HEK293 (cell line): ENCODE data around the gene ZKSCAN3.

Experiments
- GLIS2 ChIP-seq: fragments of 450-650 bp; formaldehyde crosslinking; IDR thresholded peaks from 2 replicates; pipeline ENCODE4 v1.5.1; 2016; ENCODE audit warnings: missing biosample characterization, missing genetic modification characterization
- KLF16 ChIP-seq: fragments of 450-650 bp; formaldehyde crosslinking; IDR thresholded peaks from 2 replicates; pipeline ENCODE4 v1.5.1; 2017; ENCODE audit warnings: missing biosample characterization, missing genetic modification characterization
- MEIS1 ChIP-seq: sonication (generic); formaldehyde crosslinking; IDR thresholded peaks from 2 replicates; pipeline ENCODE4 v1.8.1; 2022; ENCODE audit warnings: missing genetic modification reagents, mild to moderate bottlenecking, borderline replicate concordance
- RBAK ChIP-seq: fragments of 450-650 bp; formaldehyde crosslinking; IDR thresholded peaks from 2 replicates; pipeline ENCODE4 v1.5.1; 2016; ENCODE audit warnings: missing biosample characterization, missing genetic modification characterization
- REPIN1 ChIP-seq: fragments of 450-650 bp; formaldehyde crosslinking; IDR thresholded peaks from 2 replicates; pipeline ENCODE4 v1.5.1; 2017; ENCODE audit warnings: missing biosample characterization, missing genetic modification characterization, low read depth
- ZBTB8A ChIP-seq: fragments of 450-650 bp; formaldehyde crosslinking; IDR thresholded peaks from 2 replicates; pipeline ENCODE4 v1.5.1; 2016; ENCODE audit warnings: missing biosample characterization, missing genetic modification characterization
- ZFP41 ChIP-seq: fragments of 450-650 bp; formaldehyde crosslinking; IDR thresholded peaks from 2 replicates; pipeline ENCODE4 v1.5.1; 2016; ENCODE audit warnings: missing biosample characterization, missing genetic modification characterization, borderline replicate concordance
- ZIC2 ChIP-seq: fragments of 450-650 bp; formaldehyde crosslinking; IDR thresholded peaks from 2 replicates; pipeline ENCODE4 v1.5.1; 2016; ENCODE audit warnings: missing biosample characterization, missing genetic modification characterization
- ZNF138 ChIP-seq: fragments of 450-650 bp; formaldehyde crosslinking; IDR thresholded peaks from 2 replicates; pipeline ENCODE4 v1.5.1; 2016; ENCODE audit warnings: missing biosample characterization, missing genetic modification characterization, borderline replicate concordance
- ZNF140 ChIP-seq: fragments of 450-650 bp; formaldehyde crosslinking; IDR thresholded peaks from 2 replicates; pipeline ENCODE4 v1.5.1; 2016; ENCODE audit warnings: missing biosample characterization, missing genetic modification characterization
- ZNF223 ChIP-seq: fragments of 450-650 bp; formaldehyde crosslinking; IDR thresholded peaks from 2 replicates; pipeline ENCODE4 v1.5.1; 2016; ENCODE audit warnings: missing biosample characterization, missing genetic modification characterization
- ZNF248 ChIP-seq: fragments of 450-650 bp; formaldehyde crosslinking; IDR thresholded peaks from 2 replicates; pipeline ENCODE4 v1.5.1; 2017; ENCODE audit warnings: missing biosample characterization, missing genetic modification characterization
- ZNF302 ChIP-seq: fragments of 450-650 bp; formaldehyde crosslinking; IDR thresholded peaks from 2 replicates; pipeline ENCODE4 v1.5.1; 2016; ENCODE audit warnings: missing biosample characterization, missing genetic modification characterization, low read depth
- ZNF311 ChIP-seq: fragments of 450-650 bp; formaldehyde crosslinking; IDR thresholded peaks from 2 replicates; pipeline ENCODE4 v1.5.1; 2017; ENCODE audit warnings: missing biosample characterization, missing genetic modification characterization, borderline replicate concordance
- ZNF394 ChIP-seq: fragments of 450-650 bp; formaldehyde crosslinking; IDR thresholded peaks from 2 replicates; pipeline ENCODE4 v1.5.1; 2016; ENCODE audit warnings: missing biosample characterization, missing genetic modification characterization, mild to moderate bottlenecking, moderate library complexity, borderline replicate concordance
- ZNF548 ChIP-seq: fragments of 450-650 bp; formaldehyde crosslinking; IDR thresholded peaks from 2 replicates; pipeline ENCODE4 v1.5.1; 2016; ENCODE audit warnings: missing biosample characterization, missing genetic modification characterization
- ZNF560 ChIP-seq: fragments of 450-650 bp; formaldehyde crosslinking; IDR thresholded peaks from 2 replicates; pipeline ENCODE4 v1.5.1; 2017; ENCODE audit warnings: missing biosample characterization, missing genetic modification characterization, borderline replicate concordance
- ZNF571 ChIP-seq: fragments of 450-650 bp; formaldehyde crosslinking; IDR thresholded peaks from 2 replicates; pipeline ENCODE4 v1.5.0; 2017; ENCODE audit warnings: missing biosample characterization, missing genetic modification characterization
- ZNF600 ChIP-seq: fragments of 450-650 bp; formaldehyde crosslinking; IDR thresholded peaks from 2 replicates; pipeline ENCODE4 v1.5.1; 2016; ENCODE audit warnings: missing biosample characterization, missing genetic modification characterization
- ZNF626 ChIP-seq: fragments of 450-650 bp; sonication (Bioruptor Pico); formaldehyde crosslinking; IDR thresholded peaks from 2 replicates; pipeline ENCODE4 v1.5.1; 2018; ENCODE audit warnings: missing biosample characterization, missing genetic modification characterization, inconsistent platforms
- ZNF768 ChIP-seq: fragments of 450-650 bp; formaldehyde crosslinking; IDR thresholded peaks from 2 replicates; pipeline ENCODE4 v1.5.1; 2018; ENCODE audit warnings: missing biosample characterization, mild to moderate bottlenecking, missing genetic modification characterization
- ZNF777 ChIP-seq: fragments of 450-650 bp; formaldehyde crosslinking; IDR thresholded peaks from 2 replicates; pipeline ENCODE4 v1.5.1; 2017; ENCODE audit warnings: missing biosample characterization, missing genetic modification characterization, borderline replicate concordance
- ZNF830 ChIP-seq: fragments of 450-650 bp; IDR thresholded peaks from 2 replicates; pipeline ENCODE4 v1.5.0; 2018; ENCODE audit warnings: missing biosample characterization, missing genetic modification characterization, low read depth, mild to moderate bottlenecking, moderate library complexity
- ZXDB ChIP-seq: fragments of 450-650 bp; formaldehyde crosslinking; IDR thresholded peaks from 2 replicates; pipeline ENCODE4 v1.5.1; 2016; ENCODE audit warnings: missing biosample characterization, missing genetic modification characterization
- TF ChIP-seq, protein P1 (sequence below): fragments of 450-650 bp; formaldehyde crosslinking; IDR thresholded peaks from 2 replicates; pipeline ENCODE4 v1.5.1; 2016; ENCODE audit warnings: missing biosample characterization, missing genetic modification characterization
- TF ChIP-seq, protein P2 (sequence below): fragments of 450-650 bp; formaldehyde crosslinking; IDR thresholded peaks from 2 replicates; pipeline ENCODE4 v1.5.1; 2016; ENCODE audit warnings: missing biosample characterization, missing genetic modification characterization, borderline replicate concordance
- TF ChIP-seq, protein P3 (sequence below): fragments of 450-650 bp; formaldehyde crosslinking; IDR thresholded peaks from 2 replicates; pipeline ENCODE4 v1.5.1; 2016; ENCODE audit warnings: missing biosample characterization, missing genetic modification characterization
- TF ChIP-seq, protein P4 (sequence below): fragments of 450-650 bp; formaldehyde crosslinking; IDR thresholded peaks from 2 replicates; pipeline ENCODE4 v1.5.1; 2016; ENCODE audit warnings: missing biosample characterization, missing genetic modification characterization

Gene ZKSCAN3

DNA sequence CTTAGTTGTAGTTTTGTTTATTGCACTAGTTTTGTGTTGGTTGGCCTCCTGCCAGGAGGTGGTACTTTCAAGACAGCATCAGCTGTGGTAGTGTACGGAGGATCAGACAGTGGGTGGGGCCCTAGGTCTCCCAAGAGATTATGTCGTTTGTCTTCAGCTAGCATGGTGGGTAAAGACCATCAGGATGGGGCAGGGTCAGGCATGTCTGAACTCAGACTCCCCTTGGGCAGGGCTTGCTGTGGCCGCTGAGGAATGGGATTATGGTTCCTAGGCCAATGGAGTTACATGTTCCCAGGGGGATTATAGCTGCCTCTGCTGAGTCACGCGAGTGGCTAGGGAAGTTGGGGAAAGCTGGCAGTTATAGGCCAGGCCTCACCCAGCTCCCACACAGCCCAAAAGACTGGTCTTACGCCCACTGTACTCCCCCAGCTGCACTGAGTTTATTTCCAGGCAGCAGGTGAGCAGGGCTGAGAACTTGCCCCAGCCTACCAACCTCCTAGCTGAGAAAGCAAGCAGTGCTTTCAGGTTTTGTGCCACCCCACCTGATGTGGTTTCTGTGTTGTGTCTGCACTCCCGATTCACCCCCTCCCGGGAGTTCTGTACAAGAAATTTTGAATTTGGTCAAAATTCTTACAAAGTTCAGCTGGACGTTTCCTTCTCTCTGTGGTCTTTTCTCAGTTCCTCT, 38.5 kb upstream of the ZKSCAN3 start (continued):
- TF ChIP-seq, protein P1, sequence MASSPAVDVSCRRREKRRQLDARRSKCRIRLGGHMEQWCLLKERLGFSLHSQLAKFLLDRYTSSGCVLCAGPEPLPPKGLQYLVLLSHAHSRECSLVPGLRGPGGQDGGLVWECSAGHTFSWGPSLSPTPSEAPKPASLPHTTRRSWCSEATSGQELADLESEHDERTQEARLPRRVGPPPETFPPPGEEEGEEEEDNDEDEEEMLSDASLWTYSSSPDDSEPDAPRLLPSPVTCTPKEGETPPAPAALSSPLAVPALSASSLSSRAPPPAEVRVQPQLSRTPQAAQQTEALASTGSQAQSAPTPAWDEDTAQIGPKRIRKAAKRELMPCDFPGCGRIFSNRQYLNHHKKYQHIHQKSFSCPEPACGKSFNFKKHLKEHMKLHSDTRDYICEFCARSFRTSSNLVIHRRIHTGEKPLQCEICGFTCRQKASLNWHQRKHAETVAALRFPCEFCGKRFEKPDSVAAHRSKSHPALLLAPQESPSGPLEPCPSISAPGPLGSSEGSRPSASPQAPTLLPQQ, result peak; percentile 74
- TF ChIP-seq ZNF830, result no peak
- TF ChIP-seq ZNF138, result no peak
- no peak for TF ChIP-seq ZXDB
- no peak for TF ChIP-seq ZNF768
- no peak for TF ChIP-seq ZNF548 (tag by site-specific recombination)
- TF ChIP-seq ZNF777 (tag by site-specific recombination), result no peak
- TF ChIP-seq, protein P2, sequence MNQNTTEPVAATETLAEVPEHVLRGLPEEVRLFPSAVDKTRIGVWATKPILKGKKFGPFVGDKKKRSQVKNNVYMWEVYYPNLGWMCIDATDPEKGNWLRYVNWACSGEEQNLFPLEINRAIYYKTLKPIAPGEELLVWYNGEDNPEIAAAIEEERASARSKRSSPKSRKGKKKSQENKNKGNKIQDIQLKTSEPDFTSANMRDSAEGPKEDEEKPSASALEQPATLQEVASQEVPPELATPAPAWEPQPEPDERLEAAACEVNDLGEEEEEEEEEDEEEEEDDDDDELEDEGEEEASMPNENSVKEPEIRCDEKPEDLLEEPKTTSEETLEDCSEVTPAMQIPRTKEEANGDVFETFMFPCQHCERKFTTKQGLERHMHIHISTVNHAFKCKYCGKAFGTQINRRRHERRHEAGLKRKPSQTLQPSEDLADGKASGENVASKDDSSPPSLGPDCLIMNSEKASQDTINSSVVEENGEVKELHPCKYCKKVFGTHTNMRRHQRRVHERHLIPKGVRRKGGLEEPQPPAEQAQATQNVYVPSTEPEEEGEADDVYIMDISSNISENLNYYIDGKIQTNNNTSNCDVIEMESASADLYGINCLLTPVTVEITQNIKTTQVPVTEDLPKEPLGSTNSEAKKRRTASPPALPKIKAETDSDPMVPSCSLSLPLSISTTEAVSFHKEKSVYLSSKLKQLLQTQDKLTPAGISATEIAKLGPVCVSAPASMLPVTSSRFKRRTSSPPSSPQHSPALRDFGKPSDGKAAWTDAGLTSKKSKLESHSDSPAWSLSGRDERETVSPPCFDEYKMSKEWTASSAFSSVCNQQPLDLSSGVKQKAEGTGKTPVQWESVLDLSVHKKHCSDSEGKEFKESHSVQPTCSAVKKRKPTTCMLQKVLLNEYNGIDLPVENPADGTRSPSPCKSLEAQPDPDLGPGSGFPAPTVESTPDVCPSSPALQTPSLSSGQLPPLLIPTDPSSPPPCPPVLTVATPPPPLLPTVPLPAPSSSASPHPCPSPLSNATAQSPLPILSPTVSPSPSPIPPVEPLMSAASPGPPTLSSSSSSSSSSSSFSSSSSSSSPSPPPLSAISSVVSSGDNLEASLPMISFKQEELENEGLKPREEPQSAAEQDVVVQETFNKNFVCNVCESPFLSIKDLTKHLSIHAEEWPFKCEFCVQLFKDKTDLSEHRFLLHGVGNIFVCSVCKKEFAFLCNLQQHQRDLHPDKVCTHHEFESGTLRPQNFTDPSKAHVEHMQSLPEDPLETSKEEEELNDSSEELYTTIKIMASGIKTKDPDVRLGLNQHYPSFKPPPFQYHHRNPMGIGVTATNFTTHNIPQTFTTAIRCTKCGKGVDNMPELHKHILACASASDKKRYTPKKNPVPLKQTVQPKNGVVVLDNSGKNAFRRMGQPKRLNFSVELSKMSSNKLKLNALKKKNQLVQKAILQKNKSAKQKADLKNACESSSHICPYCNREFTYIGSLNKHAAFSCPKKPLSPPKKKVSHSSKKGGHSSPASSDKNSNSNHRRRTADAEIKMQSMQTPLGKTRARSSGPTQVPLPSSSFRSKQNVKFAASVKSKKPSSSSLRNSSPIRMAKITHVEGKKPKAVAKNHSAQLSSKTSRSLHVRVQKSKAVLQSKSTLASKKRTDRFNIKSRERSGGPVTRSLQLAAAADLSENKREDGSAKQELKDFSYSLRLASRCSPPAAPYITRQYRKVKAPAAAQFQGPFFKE, result no peak
- peak; percentile 65 for TF ChIP-seq ZNF600 (tag by site-specific recombination)
- no peak for TF ChIP-seq KLF16 (tag by site-specific recombination)
- TF ChIP-seq GLIS2 (tag by site-specific recombination), result peak; percentile 30; the same call in 1 of the 2 replicates
- TF ChIP-seq REPIN1 (tag by site-specific recombination), result no peak
- TF ChIP-seq ZNF140, result no peak
- TF ChIP-seq ZNF571 (tag by site-specific recombination), result no peak
- no peak for TF ChIP-seq ZNF223
- TF ChIP-seq, protein P3, sequence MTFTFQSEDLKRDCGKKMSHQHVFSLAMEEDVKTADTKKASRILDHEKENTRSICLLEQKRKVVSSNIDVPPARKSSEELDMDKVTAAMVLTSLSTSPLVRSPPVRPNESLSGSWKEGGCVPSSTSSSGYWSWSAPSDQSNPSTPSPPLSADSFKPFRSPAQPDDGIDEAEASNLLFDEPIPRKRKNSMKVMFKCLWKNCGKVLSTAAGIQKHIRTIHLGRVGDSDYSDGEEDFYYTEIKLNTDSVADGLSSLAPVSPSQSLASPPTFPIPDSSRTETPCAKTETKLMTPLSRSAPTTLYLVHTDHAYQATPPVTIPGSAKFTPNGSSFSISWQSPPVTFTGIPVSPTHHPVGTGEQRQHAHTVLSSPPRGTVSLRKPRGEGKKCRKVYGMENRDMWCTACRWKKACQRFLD (tag by site-specific recombination), result no peak
- TF ChIP-seq ZNF302 (tag by site-specific recombination), result no peak
- TF ChIP-seq, protein P4, sequence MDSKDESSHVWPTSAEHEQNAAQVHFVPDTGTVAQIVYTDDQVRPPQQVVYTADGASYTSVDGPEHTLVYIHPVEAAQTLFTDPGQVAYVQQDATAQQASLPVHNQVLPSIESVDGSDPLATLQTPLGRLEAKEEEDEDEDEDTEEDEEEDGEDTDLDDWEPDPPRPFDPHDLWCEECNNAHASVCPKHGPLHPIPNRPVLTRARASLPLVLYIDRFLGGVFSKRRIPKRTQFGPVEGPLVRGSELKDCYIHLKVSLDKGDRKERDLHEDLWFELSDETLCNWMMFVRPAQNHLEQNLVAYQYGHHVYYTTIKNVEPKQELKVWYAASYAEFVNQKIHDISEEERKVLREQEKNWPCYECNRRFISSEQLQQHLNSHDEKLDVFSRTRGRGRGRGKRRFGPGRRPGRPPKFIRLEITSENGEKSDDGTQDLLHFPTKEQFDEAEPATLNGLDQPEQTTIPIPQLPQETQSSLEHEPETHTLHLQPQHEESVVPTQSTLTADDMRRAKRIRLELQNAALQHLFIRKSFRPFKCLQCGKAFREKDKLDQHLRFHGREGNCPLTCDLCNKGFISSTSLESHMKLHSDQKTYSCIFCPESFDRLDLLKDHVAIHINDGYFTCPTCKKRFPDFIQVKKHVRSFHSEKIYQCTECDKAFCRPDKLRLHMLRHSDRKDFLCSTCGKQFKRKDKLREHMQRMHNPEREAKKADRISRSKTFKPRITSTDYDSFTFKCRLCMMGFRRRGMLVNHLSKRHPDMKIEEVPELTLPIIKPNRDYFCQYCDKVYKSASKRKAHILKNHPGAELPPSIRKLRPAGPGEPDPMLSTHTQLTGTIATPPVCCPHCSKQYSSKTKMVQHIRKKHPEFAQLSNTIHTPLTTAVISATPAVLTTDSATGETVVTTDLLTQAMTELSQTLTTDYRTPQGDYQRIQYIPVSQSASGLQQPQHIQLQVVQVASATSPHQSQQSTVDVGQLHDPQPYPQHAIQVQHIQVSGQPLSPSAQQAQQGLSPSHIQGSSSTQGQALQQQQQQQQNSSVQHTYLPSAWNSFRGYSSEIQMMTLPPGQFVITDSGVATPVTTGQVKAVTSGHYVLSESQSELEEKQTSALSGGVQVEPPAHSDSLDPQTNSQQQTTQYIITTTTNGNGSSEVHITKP, result peak; percentile 94
- TF ChIP-seq MEIS1 (CRISPR knock-in tag), result no peak
- TF ChIP-seq RBAK (tag by site-specific recombination), result no peak
- no peak for TF ChIP-seq ZNF560 (tag by site-specific recombination)
- TF ChIP-seq ZNF626 (tag by site-specific recombination), result no peak
- TF ChIP-seq ZFP41 (tag by site-specific recombination), result no peak
- TF ChIP-seq ZNF394, result no peak
- no peak for TF ChIP-seq ZNF248 (tag by site-specific recombination)
- TF ChIP-seq ZIC2 (tag by site-specific recombination), result peak; percentile 44; the same call in 1 of the 2 replicates
- no peak; the same call in 1 of the 2 replicates for TF ChIP-seq ZNF311
- peak; percentile 76 for TF ChIP-seq ZBTB8A (tag by site-specific recombination)
